Neuronal stem cell (in vitro differentiated cells): ENCODE measurements around the gene ABCB11.

Experiments
- DNase-seq: peaks from one replicate; pipeline ENCODE4 v3.0.0-alpha.2; 2013; ENCODE audit warnings: low spot score
- H2AFZ ChIP-seq: one replicate; pipeline ENCODE4 v1.6.1; 2013; ENCODE audit warnings: mild to moderate bottlenecking, low read length, inconsistent platforms
- H2AK5ac ChIP-seq: 2 replicates; pipeline ENCODE4 v1.6.1; 2013; ENCODE audit warnings: low read depth, mild to moderate bottlenecking, inconsistent platforms, low read length, moderate library complexity, mixed read lengths
- H2BK120ac ChIP-seq: 2 replicates; pipeline ENCODE4 v1.6.1; 2013; ENCODE audit warnings: low read depth, mild to moderate bottlenecking, inconsistent platforms, low read length, moderate library complexity, mixed read lengths
- H2BK12ac ChIP-seq: one replicate; pipeline ENCODE4 v1.6.1; 2013; ENCODE audit warnings: low read length, inconsistent platforms
- H2BK15ac ChIP-seq: 2 replicates; pipeline ENCODE4 v1.6.1; 2013; ENCODE audit warnings: mild to moderate bottlenecking, low read length, inconsistent platforms, mixed read lengths
- H2BK5ac ChIP-seq: one replicate; pipeline ENCODE4 v1.6.1; 2013; ENCODE audit warnings: inconsistent platforms, mild to moderate bottlenecking, low read length, moderate library complexity
- H3K14ac ChIP-seq: one replicate; pipeline ENCODE4 v1.6.1; 2013; ENCODE audit warnings: low read length, inconsistent platforms
- H3K18ac ChIP-seq: 2 replicates; pipeline ENCODE4 v1.6.1; 2013; ENCODE audit warnings: low read length, inconsistent platforms
- H3K23ac ChIP-seq: 2 replicates; pipeline ENCODE4 v1.6.1; 2013; ENCODE audit warnings: low read depth, mild to moderate bottlenecking, mixed read lengths, low read length, inconsistent platforms; ENCODE audit not compliant: poor library complexity
- H3K27ac ChIP-seq: replicated peaks from 3 replicates; pipeline ENCODE4 v1.5.1; 2013; ENCODE audit warnings: low read length, inconsistent platforms
- H3K27me3 ChIP-seq, 3 experiments: 2 replicates each; pipeline ENCODE4 v1.6.1; 2013; ENCODE audit warnings: low read length in 3 of 3, mild to moderate bottlenecking in 2 of 3, inconsistent platforms in 1 of 3, low read depth in 1 of 3, mixed read lengths in 1 of 3, moderate library complexity in 1 of 3; ENCODE audit not compliant: control insufficient read depth in 3 of 3, insufficient read depth in 3 of 3
- H3K36me3 ChIP-seq, 2 donors: replicated peaks in 1 of 2; 2 replicates each; pipeline ENCODE4 v1.6.1; 2013; ENCODE audit warnings: low read length in 2 of 2; ENCODE audit not compliant: control insufficient read depth in 2 of 2, insufficient read depth in 2 of 2
- H3K4ac ChIP-seq: 2 replicates; pipeline ENCODE4 v1.6.1; 2013; ENCODE audit warnings: inconsistent platforms, mild to moderate bottlenecking, low read length, moderate library complexity
- H3K4me1 ChIP-seq, 2 donors: 1 replicate in 1 of 2; 2 replicates in 1 of 2; pipeline ENCODE4 v1.6.1; 2013; ENCODE audit warnings: low read length in 2 of 2, low read depth in 1 of 2; ENCODE audit not compliant: control insufficient read depth in 2 of 2, insufficient read depth in 1 of 2
- H3K4me2 ChIP-seq: one replicate; pipeline ENCODE4 v1.6.1; 2013; ENCODE audit warnings: mild to moderate bottlenecking, low read length, inconsistent platforms; ENCODE audit not compliant: insufficient read depth, poor library complexity, severe bottlenecking
- H3K4me3 ChIP-seq, 2 donors: 2 replicates each; pipeline ENCODE4 v1.5.1; 2013; ENCODE audit warnings: low read length in 2 of 2, mild to moderate bottlenecking in 2 of 2, inconsistent platforms in 1 of 2, moderate library complexity in 1 of 2
- H3K79me1 ChIP-seq: one replicate; pipeline ENCODE4 v1.6.1; 2013; ENCODE audit warnings: low read depth, mild to moderate bottlenecking, inconsistent platforms, low read length, moderate library complexity
- H3K9ac ChIP-seq: one replicate; pipeline ENCODE4 v1.6.1; 2013; ENCODE audit warnings: mild to moderate bottlenecking, low read depth, low read length, inconsistent platforms; ENCODE audit not compliant: poor library complexity
- H3K9me3 ChIP-seq, 2 donors: replicated peaks in 1 of 2; 2 replicates each; pipeline versions ENCODE3 to v1.6.1; 2013; ENCODE audit warnings: low read length in 2 of 2, mild to moderate bottlenecking in 2 of 2, inconsistent platforms in 1 of 2, low read depth in 1 of 2, mixed read lengths in 1 of 2, moderate library complexity in 1 of 2; ENCODE audit not compliant: control insufficient read depth in 2 of 2, insufficient read depth in 1 of 2
- H4K8ac ChIP-seq: one replicate; pipeline ENCODE4 v1.6.1; 2013; ENCODE audit warnings: low read depth, mild to moderate bottlenecking, inconsistent platforms, low read length, moderate library complexity
- H4K91ac ChIP-seq: one replicate; pipeline ENCODE4 v1.6.1; 2013; ENCODE audit warnings: low read length, low read depth, mild to moderate bottlenecking, inconsistent platforms; ENCODE audit not compliant: poor library complexity
- WGBS, 2 donors: extraction: QIAGEN DNeasy Blood & Tissue Kit; methylation state at CpG; one replicate each; pipeline ENCODE4 v1.1.7; 2013; ENCODE audit warnings: missing lambda C conversion rate in 2 of 2, mixed read lengths in 1 of 2; ENCODE audit not compliant: insufficient read length in 2 of 2, insufficient replicate concordance in 1 of 2; ENCODE audit errors: extremely low coverage in 2 of 2; 5-methylcytosine and 5-hydroxymethylcytosine counted together

Gene ABCB11

GRCh38 chr2:169007356-169007755 lies 23.8 kb downstream of the ABCB11 start:
- Histone ChIP-seq H2BK15ac (no peak overlapping the region), H3K18ac (no peak overlapping the region), H2BK120ac (no peak overlapping the region), H3K4me1 (peaks cover 4 to 5% of the 10 kb centered on the region in 2 donors), H3K23ac (no peak overlapping the region), H3K27ac (no peak overlapping the region), H2AK5ac (no peak overlapping the region), H3K14ac (no peak overlapping the region), H3K4ac (no peak overlapping the region), H4K8ac (no peak overlapping the region), H2BK12ac (no peak overlapping the region), H3K79me1 (no peaks in the 10 kb centered on the region), H2AFZ (no peak overlapping the region), H2BK5ac (no peak overlapping the region), H3K4me2 (no peak overlapping the region), H3K4me3 (no peak overlapping the region), H3K27me3 (no peaks in the 10 kb centered on the region), H3K36me3 (no peaks in the 10 kb centered on the region), H3K9ac (no peak overlapping the region), H4K91ac (no peak overlapping the region), H3K9me3 (no peaks in the 10 kb centered on the region)
- no peak for DNase-seq
- no CpG with 5 or more reads among the region's 3 CpGs for WGBS, 2 donors

GRCh38 chr2:169006665-169007064 lies 24.5 kb downstream of the ABCB11 start:
- H3K4ac ChIP-seq, result no peak overlapping the region
- no peak overlapping the region for H4K91ac ChIP-seq
- H3K14ac ChIP-seq, result no peak overlapping the region
- H3K9ac ChIP-seq, result no peak overlapping the region
- no peaks in the 10 kb centered on the region for H3K36me3 ChIP-seq
- no peak overlapping the region for H3K27ac ChIP-seq
- H3K18ac ChIP-seq, result no peak overlapping the region
- WGBS, 2 donors, result no CpG with 5 or more reads among the region's 5 CpGs
- H2BK12ac ChIP-seq, result no peak overlapping the region
- H3K4me2 ChIP-seq, result no peak overlapping the region
- H3K4me1 ChIP-seq, result peaks cover 4 to 5% of the 10 kb centered on the region in 2 donors
- H4K8ac ChIP-seq, result no peak overlapping the region
- H3K27me3 ChIP-seq, result no peaks in the 10 kb centered on the region
- no peak overlapping the region for H2AK5ac ChIP-seq
- H2BK15ac ChIP-seq, result no peak overlapping the region
- no peak overlapping the region for H3K4me3 ChIP-seq
- H3K9me3 ChIP-seq, result no peaks in the 10 kb centered on the region
- no peak overlapping the region for H2BK5ac ChIP-seq
- H2AFZ ChIP-seq, result no peak overlapping the region
- H3K79me1 ChIP-seq, result no peaks in the 10 kb centered on the region
- no peak overlapping the region for H2BK120ac ChIP-seq
- no peak overlapping the region for H3K23ac ChIP-seq
- DNase-seq, result no peak

DNA sequence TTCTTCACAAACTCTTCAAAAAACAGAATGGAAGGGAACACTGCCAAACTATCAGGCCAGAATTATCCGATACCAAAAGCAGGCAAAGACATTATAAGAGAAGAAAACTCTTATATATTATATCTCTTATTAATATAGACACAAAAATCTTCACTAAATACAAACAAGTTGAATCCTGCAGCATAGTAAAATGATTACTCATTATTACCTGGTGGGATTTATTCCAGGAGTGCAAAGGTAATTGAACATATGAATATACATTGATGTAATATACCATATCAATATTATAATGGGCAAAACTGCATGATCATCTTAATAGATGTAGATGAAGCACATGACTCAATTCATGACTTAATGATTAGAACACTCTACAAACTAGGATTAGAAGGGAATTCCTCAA lies 25.1 kb downstream of the ABCB11 start:
- Histone ChIP-seq H3K4me3 (no peak overlapping the region), H3K27me3 (no peaks in the 10 kb centered on the region), H2BK15ac (no peak overlapping the region), H3K4ac (no peak overlapping the region), H3K14ac (no peak overlapping the region), H4K8ac (no peak overlapping the region), H2AK5ac (no peak overlapping the region), H3K4me2 (no peak overlapping the region), H3K36me3 (no peaks in the 10 kb centered on the region), H2BK12ac (no peak overlapping the region), H2AFZ (no peak overlapping the region), H2BK5ac (no peak overlapping the region), H3K27ac (no peak overlapping the region), H4K91ac (no peak overlapping the region), H2BK120ac (no peak overlapping the region), H3K9me3 (no peaks in the 10 kb centered on the region), H3K4me1 (peaks cover 4 to 5% of the 10 kb centered on the region in 2 donors), H3K79me1 (no peaks in the 10 kb centered on the region), H3K23ac (no peak overlapping the region), H3K9ac (no peak overlapping the region), H3K18ac (no peak overlapping the region)
- no CpG with 5 or more reads among the region's 1 CpG for WGBS, 2 donors
- no peak for DNase-seq

DNA sequence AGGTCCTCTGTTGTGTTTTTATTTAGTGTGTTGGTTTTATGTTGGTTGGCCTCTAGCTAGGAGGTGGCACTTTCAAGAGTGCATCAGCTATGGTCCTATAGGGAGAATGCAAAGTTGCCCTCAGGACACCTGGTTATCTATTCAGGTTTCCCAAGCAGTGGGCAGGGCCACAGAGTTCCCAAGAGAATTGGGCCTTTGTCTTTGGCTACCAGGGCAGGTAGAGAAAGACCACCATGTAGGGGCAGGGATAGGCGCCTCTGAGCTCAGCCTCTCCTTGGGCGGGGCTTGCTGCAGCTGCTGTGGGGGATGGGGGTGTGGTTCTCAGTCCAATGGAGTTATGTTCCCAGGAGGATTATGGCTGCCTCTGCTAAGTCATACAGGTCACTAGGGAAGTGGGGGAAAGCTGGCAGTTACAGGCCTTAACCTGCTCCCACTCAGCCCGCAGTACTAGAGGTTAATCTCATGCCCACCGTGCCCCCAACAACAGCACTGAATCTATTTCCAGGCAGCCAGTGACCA lies 26.0 kb downstream of the ABCB11 start:
- no peaks in the 10 kb centered on the region for H3K27me3 ChIP-seq
- no peak overlapping the region for H2AFZ ChIP-seq
- peaks cover 4 to 5% of the 10 kb centered on the region in 2 donors for H3K4me1 ChIP-seq
- no peak overlapping the region for H2AK5ac ChIP-seq
- no peak overlapping the region for H2BK120ac ChIP-seq
- no peak overlapping the region for H3K4ac ChIP-seq
- no peak overlapping the region for H2BK12ac ChIP-seq
- no peak overlapping the region for H3K14ac ChIP-seq
- H3K79me1 ChIP-seq, result no peaks in the 10 kb centered on the region
- no peak for DNase-seq
- no peak overlapping the region for H2BK15ac ChIP-seq
- WGBS, 2 donors, result no CpG with 5 or more reads among the region's 4 CpGs
- H3K36me3 ChIP-seq, result no peaks in the 10 kb centered on the region
- H3K23ac ChIP-seq, result no peak overlapping the region
- H3K4me3 ChIP-seq, result no peak overlapping the region
- no peak overlapping the region for H2BK5ac ChIP-seq
- H4K8ac ChIP-seq, result no peak overlapping the region
- no peak overlapping the region for H3K27ac ChIP-seq
- H3K9me3 ChIP-seq, result no peaks in the 10 kb centered on the region
- H3K4me2 ChIP-seq, result peak overlapping the region; percentile 18
- H4K91ac ChIP-seq, result no peak overlapping the region
- H3K18ac ChIP-seq, result peak overlapping the region; percentile 48
- no peak overlapping the region for H3K9ac ChIP-seq
